Measurements from ENCODE around the gene PLIN5.

The PLIN5 gene

DNA sequence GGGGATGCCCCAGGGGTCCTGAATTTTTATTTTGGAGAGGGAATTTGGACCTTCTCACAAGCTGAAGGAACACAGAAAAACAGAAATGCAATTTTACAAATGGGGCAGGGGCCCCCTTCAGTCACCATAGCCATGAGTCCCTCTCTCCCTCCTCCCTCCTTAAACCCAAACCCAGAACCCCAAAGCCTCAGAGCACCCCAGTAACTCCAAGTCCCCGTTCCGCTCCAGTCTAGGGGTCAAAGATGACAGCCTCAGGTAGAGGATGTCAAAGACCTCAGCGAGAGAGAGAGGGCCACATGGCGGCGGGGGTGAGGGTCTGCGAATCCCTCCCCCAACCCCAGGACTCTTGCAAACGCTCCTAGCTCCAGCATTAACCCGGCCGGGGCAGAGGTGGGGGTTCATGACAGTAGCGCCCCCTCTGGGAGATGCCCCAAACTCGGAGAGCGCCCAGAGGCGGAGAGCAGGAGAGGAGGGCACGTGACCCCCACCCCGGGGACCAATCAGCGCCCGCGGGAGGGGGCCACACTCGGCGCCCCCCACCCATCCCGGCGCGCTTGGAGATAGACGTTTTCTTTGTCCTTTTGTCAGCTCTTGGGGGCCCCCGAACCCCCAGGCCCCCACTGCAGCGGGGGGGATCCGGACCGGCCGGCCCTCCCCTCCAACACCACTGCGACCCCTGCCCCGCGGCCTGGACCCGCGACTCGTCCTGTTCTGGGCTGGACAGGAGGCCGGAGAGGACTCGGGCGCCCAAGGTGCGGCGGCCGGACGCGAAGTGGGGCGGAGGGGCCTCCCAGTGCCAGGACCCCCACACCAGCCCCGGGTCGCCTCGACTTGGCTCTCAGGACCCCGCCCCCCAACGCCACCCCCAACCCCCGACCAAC is 45.2 kb upstream of the PLIN5 start:
- TF ChIP-seq, protein P1, sequence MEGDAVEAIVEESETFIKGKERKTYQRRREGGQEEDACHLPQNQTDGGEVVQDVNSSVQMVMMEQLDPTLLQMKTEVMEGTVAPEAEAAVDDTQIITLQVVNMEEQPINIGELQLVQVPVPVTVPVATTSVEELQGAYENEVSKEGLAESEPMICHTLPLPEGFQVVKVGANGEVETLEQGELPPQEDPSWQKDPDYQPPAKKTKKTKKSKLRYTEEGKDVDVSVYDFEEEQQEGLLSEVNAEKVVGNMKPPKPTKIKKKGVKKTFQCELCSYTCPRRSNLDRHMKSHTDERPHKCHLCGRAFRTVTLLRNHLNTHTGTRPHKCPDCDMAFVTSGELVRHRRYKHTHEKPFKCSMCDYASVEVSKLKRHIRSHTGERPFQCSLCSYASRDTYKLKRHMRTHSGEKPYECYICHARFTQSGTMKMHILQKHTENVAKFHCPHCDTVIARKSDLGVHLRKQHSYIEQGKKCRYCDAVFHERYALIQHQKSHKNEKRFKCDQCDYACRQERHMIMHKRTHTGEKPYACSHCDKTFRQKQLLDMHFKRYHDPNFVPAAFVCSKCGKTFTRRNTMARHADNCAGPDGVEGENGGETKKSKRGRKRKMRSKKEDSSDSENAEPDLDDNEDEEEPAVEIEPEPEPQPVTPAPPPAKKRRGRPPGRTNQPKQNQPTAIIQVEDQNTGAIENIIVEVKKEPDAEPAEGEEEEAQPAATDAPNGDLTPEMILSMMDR (IDR thresholded peaks at IDR 0.05; ENCODE audit: low read depth, low read length, missing control alignments), result peak; percentile 16
- H3K4me3 ChIP-seq (replicated peaks; ENCODE audit: low read depth, low read length), result no peak overlapping the region
- DNase-seq (ENCODE audit: extremely low read depth, low read depth), result no peak

DNA sequence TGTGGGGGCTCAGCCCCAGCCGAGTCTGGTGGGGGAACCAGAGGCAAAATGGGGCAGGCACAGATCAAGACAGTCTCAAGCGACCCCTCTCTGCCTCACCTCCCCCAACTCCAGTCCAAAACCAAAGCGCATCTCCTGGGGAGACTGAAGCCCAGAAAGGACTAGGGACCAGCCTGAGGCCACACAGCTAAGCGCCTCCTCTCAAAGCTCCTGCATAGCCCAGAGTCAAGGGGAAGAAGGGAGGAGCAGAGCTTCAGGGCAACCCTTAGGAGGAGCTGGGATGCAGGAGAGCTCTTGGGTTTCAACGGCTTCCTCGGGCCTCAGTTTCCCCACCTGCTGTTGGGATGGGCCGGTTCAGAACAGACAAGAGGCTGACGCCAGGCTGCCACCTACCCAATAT is 44.4 kb upstream of the PLIN5 start:
- H3K4me3 ChIP-seq (replicated peaks; ENCODE audit: low read depth, low read length), result no peak overlapping the region
- DNase-seq (ENCODE audit: extremely low read depth, low read depth), result no peak
- TF ChIP-seq, protein P1 (IDR thresholded peaks at IDR 0.05; ENCODE audit: low read depth, low read length, missing control alignments), result no peak

DNA sequence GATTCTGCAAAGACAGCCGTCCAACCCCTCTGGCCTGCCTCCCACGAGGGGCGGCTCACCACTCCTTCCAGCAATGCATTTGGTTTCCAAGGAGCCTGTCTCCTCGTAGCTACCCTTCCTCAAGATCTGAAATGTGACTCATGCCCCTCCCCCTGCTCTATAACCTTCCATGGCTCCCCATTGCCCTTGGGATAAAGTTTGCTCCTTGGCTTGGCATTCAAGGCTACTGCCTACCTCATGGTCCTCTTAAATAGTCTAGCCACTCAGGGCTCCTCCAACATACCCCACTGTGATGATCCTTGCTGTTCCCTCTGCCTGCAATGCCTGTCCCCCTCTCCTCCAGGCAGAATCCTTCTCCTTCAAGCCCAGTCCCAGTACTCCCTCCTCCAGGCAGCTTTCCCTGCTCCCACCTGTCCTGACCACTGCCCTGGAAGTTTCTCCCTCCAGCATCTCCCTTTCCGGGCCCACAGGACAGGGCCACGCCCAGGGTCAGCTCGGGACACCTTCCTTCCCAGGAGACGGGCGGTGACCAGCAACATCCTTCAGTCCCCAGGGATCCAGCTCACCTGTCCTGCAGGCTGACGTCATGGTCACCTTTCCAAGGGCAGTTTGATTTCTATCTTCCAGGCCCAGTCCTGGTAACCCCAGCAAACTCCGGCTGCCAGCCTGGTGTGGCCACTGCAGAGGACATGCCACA is 43.7 kb upstream of the PLIN5 start:
- TF ChIP-seq, protein P1 (IDR thresholded peaks at IDR 0.05; ENCODE audit: low read depth, low read length, missing control alignments), result no peak
- DNase-seq (ENCODE audit: extremely low read depth, low read depth), result no peak

DNA sequence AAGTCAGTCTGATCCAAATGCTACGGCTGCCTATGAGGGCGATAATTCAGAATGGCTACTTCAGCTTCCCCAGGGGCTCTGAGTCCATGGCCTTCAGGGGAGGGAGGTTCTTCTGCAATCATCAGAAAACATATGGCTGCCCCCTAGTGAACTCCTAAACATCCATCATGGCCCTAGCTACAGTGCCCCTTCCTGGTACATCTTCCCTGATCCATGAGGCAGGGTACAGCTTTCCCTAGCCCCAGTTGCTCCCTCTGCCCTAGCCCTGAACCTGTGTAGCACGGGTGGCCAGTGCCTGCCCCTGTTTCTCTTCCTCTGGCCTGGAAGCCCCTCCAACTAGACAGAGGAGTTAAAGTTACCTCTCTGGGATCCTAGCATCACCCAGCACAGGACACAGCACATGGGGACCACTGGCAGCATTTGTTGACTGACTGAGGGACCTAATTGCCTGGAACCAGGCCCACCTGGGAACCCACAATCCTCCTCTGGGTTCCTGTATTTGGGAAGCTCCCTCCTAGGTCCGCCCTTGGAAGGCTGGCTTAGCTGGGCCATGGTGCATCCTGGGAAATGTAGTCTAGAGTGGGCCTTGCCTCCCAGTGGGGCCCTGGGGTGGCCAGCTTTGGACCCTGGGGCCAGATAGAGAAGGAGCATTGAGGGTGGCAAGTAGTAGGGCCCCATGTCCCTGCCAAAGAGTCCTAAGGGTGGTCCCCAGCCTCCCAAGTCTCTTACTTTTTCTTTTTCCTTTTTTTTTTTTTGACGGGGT is 42.2 kb upstream of the PLIN5 start:
- no peak overlapping the region for H3K4me3 ChIP-seq (replicated peaks; ENCODE audit: low read depth, low read length)
- TF ChIP-seq, protein P1 (IDR thresholded peaks at IDR 0.05; ENCODE audit: low read depth, low read length, missing control alignments), result no peak
- no peak for DNase-seq (ENCODE audit: extremely low read depth, low read depth)

More for the DNA sequence above, 43.7 kb upstream of the PLIN5 start:
- no peak overlapping the region for H3K4me3 ChIP-seq (replicated peaks; ENCODE audit: low read depth, low read length)

DNA sequence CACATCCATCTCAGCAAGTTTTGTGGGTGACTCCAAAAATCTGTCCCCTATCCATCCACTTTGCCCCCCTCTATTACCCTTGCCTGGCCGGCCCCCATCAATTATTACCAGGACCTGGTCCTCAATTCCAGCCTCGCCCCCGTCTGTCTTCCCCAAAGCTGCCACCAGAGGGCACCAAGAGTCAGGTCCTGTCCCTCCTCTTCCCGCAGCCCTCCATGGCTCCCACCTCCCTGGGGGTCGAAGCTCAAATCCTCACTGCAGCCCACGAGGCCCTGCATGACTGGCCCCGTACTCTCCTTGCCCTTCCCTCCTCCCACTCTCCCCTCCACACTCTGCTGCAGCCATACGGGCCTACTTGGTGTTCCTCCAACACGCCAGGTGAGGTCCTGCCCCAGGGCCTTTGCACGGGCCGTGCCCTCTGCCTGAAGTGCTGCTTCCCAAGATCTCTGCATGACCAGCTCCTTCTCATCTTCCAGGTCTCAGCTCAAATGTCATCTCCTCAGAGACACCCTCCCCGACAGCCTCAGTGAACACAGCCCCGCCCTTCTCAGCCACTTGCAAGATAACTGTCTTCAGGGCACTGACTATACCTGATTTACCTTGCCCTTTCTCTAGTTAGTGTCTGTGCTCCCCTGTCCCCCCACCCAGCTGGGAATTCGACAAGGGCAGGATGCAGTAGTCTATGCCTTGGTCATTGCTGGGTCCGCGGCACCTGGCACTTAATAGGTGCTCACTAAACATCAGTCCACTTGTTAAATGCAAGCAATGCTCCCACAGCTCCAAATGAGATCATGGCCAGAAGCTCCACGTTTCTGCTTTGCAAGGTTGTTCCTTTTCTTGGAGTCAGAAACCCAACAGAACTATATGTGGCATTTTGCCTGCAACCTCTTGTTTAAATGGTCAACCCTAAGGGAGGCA is 41.3 kb upstream of the PLIN5 start:
- H3K4me3 ChIP-seq (replicated peaks; ENCODE audit: low read depth, low read length), result no peak overlapping the region
- TF ChIP-seq, protein P1 (IDR thresholded peaks at IDR 0.05; ENCODE audit: low read depth, low read length, missing control alignments), result peak; percentile 80
- no peak for DNase-seq (ENCODE audit: extremely low read depth, low read depth)

Data from HFF-Myc (cell line).